Brain pericyte (primary cell): ENCODE measurements around the gene MSH5.
A peak's percentile ranks its signal among the peaks of the same experiment; 100 is the strongest.

Source experiments
- DNase-seq: peaks from one replicate; pipeline ENCODE4 v3.0.0-alpha.2; 2012; ENCODE audit warnings: low read depth, low spot score

MSH5 gene

DNA sequence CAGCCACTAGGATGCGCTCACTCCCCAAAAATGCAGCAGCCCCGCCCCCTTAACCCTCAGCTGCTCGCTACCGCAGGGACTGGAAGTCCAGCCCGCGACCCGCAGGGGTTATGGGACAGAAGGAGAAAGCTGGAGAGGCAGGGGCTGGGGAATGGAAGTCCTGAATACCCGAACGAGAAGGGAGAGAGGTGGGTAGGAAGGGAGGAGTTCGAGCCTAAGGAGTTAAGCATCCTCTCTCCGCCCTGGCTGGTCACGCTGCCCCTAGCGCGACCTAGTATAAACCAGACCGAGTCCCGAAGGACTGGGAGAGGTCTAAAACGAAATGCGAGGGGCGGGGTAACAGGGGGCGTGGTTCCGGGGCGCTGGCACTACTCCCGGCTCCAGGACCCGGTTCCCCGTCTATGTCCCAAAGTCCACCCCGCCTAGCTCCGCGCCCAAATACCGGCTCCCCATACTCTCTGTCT is 10.3 kb upstream of the MSH5 start:
- peak; percentile 65 for DNase-seq

DNA sequence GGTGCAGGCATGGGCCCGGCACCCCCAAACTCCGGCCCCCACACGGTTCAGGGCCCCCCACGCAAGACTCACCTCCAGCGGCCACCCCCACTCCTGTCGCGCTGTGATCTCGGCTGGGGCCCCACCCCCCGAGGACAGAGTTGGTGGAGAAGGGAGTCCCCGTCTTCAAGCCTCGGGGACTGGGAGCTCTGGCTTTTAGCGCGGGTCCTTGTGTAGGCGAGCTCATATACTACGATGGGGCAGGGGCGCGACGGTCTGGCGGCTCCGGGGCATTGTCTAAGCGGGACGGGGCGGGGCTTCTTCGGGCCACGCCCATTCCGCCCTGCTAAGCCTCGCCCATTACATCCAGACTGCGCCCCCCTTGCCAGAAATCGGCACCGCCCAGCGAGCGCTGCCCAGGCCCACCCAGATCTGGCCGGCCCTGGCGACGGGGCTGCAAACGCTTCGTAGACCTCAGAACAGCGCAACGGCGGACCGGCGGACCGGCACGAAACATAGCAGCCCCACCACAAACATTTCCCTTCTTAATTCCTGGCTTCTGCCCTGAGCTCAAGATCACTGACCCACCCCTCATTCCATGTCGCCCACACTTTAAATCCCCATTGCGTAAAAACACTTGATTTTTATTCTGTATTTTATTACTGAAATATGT is 9.7 kb upstream of the MSH5 start:
- DNase-seq, result peak; percentile 66

DNA sequence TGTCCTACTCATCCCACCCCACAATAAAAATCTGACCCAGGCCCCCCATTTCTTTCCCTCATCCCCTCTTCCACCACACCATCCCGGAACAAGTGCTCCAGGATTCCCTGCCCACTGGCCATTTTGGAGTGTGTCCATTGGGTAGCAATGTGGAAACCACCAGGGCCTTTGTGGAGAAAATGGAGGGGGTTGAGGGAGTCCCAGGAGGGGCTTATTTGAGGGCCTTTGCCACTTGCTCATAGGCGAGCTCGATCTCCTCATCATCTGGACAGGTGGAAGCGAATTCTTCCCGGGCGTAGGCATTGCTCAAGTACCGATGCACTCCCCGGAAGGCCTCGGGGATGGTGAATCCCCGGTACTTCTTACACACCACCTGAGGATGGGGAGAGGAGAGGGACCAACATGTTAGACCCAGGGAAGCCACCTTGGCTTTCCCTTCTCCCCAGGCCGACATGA is 9.1 kb upstream of the MSH5 start:
- no peak for DNase-seq

DNA sequence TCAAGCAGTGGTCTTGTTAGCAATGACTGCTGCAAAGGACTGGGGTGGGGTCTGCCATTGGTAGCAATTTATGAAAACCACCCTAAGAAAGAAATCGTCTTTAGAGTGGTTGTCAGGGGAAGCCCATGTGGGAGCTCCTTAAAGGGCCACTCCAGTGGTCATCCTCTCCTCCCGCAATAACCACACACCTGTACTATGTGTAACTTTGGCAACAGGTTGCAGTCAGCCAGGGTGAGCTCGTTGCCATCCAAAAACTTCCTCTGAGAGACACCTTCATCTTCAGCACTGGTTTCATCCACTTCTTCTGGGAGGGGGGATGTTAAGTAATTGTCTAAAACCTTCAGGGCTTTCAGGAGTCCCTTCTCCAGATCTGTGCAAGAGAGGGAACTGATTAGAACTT is 7.8 kb upstream of the MSH5 start:
- DNase-seq, result no peak

DNA sequence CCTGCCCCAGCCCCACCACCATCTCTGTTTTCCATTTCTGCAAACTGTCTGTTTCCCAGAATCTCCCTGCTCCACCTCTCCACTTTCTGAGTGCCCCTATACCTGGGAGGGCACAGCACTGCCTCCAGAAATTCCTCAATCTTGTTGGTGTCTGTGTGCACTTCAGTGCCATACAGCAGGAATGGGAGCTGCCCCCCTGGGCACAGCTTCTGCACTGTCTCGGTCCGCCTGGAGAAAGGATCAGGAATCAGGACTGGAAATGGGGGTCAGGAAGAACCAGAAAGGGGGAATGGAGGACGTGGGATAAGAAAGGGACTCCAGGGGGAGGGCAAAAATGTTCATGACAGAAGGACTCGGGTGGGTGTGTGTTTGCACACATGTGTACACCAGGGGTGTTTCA is 6.1 kb upstream of the MSH5 start:
- no peak for DNase-seq

DNA sequence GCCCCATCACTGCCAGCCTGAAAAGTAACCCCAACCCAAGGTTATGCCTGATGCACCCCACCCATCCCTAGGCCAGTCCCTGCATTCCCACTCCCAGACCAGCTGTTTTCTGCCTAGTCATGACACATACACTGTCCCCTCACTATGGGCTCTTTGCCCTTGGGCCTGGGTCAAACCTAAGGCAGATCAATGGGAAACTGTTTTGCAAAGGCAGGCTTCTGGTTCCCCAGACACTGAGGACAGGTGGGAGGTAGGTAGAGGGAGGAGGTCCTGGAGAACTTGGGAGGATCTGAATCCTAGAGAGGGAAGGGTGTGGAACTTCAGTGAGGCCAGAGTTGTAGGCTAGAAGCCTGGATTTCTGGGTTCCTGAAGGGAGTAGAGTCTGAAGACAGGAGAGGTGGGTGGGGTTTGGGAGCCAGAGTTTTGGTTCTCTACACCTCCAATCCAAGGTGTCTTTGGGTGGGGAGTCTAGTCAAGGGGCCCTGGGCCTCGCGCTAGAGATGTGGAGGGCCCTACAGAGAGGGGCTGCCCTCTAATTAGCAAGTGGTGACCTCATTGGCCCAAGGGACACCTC is 5.5 kb upstream of the MSH5 start:
- no peak for DNase-seq

DNA sequence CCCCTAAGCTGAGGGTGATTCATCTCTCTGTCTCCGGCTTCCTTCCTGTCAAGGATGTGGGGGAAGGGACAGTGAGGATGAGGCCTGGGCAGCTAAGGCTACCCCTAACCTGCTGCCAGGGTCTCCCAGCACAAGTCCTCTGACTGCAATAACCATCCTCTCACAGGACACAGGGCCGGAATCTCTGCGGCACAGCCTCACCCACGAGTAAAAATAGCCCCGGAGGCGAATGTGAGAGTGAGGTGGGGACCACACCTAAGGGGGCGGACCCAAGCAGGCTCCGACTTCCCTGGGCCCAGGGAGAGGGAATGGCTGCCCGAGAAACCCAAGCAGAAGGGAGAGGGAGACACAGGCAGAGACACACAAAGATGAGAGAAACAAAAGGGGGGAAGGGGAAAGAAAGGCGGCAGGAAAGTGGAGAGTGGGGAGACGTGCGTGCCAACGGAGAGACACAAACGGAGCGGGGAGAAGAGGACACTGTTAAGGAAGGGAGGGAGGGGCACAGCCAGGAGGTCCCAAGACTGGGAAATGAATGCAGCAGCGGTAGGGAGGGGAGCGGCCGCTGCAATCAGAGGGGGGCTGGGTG is 4.9 kb upstream of the MSH5 start:
- no peak for DNase-seq

DNA sequence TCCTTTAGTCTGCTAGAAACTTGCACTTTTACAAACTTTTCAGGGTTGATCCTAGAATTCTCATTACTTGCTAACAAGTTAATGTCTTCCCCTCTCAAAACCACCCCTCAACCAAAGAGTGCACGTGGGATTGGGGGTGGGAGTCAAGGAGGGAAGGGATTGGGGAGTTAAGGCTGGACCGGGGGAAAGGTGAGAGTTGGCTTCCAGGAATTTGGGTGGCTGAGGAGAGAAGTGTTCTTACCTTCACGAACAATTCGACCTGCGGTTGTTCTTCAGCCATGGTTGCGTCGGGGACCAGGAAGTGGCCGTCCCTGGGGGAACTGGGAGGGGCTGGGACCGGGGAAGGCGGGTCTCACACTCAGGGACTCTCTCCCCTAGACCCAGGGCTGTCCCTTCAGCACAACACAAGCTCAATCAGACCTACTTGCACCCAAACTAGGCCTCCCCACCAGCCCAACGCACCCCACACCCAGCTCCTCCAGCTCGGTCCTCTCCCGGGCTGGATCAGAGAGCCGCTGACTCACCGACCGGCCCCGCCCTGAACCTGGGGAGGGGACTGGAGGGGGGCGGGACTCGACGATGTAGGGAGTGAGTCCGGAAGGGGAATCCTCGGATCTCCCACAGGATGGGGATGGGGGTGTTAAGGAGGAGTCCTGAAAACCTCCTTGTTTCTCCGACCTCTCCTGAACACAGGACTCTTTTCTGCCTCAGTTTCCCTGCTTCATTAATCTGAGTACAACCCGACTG is 3.6 kb upstream of the MSH5 start, which contains the start of gene CLIC1:
Gene CLIC1, minus strand, starts transcription at position 510 of the 747 bp plus-strand sequence. Its CDS starts 230 bp downstream, at position 280.
- DNase-seq, result no peak

DNA sequence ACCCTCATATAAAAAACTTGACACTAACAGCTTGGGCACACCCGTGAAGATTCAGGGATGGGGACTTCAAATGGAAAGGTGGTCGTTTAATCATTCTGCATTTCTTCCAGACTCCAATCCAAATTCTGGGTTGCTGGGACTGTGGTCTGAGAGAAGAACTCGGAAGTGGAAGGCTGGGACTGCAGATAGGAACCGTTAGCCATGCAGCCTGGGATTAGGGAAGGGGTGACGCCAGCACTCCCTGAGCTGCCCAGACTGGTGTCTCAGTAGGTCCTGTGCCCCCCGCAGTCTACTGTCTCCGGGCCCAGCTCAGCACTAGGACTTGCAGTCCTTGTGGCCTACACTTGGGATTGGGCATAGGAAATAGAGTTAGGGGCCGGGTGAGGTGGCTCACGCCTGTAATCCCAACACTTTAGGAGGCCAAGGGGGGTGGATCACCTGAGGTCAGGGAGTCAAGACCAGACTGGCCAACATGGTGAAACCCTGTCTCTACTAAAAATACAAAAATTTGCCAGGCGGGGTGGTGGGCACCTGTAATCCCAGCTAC is 3.0 kb upstream of the MSH5 start:
- no peak for DNase-seq

DNA sequence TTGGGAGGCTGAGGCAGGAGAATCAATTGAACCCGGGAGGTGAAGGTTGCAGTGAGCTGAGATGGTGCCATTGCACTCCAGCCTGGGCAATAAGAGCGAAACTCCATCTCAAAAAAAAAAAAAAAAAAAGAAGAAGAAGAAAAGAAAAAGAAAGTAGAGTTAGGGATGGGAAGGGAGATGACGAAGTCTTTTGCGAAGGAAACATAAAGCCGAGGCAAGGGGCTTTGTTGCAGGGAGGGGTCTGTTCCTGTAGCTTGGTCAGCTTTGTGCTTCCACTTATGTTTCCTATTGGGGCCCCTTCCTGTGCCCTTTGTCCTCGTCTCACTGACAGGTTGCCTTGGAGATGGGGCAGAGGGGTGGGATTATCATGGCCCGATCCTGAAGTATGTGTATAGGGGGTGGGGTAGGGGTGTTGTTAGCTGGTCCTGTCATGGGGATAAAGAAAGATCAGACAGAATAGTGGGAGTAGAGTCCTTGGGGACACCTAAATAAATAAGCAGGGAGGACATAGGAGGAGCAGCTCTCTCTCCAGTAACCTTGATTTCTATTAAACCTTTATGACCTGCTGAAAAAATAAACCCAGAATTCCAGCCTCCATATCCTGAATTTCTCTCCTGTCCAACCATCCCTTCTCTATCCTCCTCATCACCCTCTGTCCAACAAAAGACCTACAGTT is 2.4 kb upstream of the MSH5 start:
- DNase-seq, result no peak

DNA sequence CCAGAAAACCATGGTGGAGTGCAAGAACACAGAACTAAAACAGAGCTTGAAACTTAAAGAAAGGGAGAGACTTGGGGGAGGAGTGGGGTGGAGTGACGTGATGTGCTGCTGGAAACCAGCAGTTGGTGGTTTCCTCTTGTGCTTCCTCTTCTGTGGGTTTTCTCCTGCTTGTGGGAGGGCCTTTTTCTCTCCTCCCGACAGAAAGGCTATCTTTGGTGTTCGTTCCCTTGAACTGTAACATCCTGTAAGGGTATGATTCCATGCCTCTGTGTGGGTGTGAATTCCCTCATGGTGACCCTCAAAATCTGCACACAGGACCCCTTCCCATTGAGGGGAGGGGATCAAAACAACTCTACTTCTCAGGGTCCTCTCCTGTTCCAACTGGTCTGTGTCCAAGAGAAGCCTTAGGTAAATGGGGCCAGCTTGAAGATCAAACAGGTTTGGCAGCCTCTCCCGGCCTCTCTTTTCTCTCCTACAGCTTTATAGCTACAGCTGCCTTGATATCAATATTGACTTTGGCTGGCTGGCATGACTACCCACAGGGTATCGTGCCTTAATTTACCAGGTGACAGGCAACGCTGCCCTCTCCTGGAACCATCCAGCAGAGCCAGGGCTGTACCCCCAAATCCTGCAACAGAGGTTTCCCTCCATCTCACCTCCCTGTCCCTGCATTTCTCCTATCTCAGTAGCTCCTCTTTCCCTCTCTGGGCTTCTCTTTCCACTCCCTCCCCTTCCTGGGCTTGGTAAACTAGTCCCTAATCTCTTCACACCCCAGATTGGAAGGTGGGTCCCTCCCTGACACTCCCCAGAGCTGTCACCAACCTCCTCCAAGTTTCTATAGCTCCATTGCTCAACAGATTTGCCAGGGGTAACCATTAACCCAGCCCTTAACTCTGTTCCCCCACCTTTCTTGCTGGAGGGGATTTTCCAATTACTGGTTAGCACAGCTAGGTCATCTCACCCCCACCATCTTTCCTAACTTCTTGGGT is 1.5 kb upstream of the MSH5 start:
- DNase-seq, result no peak

DNA sequence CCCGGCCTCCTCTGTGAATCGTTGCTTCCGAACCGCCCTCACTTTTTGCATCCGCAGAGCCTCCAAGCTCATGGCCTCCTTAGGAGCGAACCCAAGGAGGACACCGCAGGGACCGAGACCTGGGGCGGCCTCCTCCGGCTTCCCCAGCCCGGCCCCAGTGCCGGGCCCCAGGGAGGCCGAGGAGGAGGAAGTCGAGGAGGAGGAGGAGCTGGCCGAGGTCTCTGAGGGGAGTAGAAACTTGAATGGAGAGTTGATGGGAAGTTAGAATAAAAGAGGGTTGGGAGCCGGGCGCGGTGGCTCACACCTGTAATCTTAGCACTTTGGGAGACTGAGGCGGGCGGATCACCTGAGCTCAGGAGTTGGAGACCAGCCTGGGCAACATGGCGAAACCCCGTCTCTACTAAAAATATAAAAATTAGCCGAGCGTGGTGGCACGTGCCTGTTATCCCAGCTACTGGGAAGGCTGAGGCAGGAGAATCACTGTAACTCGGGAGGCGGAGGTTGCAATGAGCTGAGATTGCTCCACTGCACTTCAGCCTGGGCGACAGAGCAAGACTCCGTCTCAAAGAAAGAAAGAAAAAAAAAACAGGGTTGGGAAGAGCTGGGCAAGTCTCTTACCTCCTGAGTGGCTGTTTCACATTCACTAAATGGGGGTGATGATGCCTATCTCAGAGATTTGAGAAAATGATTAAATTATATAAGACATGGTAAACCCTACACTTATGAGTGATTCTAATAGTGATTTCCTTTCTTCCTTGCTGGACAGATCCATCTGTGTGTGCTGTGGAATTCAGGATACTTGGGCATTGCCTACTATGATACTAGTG is 805 bp downstream of the MSH5 start:
- no peak for DNase-seq

DNA sequence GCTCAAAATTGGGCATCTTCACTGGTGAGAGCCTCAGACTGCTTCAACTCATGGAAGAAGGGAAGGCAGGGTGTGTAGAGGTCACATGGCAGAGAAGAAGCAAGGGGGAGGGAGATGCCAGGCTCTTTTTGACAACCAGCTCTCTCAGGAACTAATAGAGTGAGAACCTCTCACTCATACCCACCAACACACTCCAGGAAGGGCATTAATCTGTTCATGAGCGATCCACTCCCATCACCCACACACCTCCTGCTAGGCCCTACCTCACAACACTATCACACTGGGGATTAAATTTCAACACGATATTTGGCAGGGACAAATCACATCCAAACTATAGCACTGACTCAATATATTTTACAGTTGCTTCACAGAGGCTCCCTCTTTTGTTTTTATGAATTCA is 2.0 kb downstream of the MSH5 start:
- DNase-seq, result no peak

DNA sequence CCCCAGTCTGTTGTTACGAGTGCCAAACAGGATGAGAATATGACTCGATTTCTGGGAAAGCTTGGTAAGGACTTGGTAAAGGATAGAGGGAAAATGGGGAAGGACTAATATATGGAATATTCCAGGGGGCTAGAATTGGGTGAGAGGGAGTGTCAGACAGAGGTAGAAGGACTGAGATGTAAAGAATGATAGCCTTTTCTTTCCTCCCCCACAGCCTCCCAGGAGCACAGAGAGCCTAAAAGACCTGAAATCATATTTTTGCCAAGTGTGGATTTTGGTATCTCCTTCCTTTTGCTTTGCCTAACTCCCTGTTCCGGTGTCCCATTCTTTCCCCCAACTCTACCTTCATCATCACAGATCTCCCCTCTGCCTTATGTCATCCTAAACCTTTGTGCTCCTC is 3.1 kb downstream of the MSH5 start:
- no peak for DNase-seq

DNA sequence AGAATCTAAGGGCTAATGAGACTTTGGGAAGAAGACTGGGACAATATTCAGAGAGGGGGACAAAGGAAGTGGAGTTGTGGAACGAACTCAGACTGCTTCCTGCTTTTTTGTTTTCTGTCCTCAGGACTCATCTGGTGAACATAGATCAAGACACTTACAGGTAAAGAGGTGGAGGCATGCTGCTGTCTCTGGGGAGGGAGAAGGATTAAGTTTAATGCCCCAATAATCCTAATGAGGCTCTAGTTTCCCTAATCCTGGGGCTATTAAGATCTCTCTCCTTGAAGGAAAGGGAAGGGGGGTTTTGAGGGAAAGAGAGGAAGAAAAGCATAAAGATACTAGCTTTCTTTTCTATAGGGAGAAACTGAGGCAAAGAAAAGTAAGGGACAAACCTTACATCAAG is 4.6 kb downstream of the MSH5 start:
- DNase-seq, result no peak

DNA sequence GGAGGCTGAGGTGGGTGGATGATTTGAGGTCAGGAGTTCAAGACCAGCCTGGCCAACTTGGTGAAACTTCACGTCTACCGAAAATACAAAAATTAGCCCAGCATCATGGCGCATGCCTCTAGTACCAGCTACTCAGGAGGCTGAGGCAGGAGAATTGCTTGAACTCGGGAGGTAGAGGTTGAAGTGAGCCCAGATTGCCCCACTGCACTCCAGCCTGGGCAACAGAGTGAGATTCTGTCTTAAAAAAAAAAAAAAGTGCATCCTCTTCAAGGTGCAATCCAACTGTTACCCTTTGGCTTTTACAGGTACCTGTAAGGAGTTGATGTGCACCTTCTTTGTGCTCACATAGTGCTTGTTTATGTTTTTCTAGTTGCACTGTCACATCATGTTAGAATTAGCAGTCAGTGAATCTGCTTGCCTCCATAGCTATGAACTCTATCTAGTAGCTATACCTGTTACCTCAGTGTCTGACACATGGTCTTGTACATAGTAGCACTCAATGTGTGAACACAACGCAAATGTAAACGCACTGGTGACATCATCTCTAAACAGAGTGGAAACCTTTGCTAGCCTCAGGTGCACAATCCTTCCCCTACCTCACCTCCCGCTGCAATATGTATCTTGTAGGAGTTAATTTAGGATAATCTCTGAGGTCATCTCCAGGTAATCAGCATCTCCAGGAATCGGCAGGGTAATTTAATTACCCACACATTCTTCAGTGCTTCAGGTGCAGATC is 9.7 kb downstream of the MSH5 start:
- no peak for DNase-seq

DNA sequence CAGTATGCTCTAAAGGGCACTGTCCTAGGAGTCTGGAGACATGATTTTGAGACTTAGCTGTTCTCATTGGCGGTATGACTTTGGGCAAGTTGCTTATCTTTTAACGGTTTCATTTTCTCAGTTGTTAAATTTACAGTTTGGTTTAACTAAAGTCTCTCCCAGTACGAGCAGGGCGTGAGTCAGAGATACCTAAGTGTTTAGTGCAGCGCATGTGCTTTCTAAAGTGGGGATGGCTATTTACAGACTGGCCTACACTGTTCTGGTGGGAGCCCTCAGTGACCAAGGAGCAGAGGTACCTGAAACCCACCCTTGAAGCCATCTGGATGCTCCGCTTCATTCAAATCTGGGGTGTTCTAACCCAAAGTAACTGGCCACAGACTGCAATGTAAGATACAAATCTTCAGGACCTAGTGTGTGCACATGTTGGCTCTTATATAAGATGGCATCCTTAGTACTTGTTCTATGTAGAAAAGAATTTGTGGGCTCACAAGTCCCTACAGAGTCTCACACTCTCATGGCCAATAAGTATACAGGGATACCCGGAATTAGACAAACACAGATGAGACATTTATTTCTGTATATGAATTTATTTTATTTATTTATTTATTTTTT is 10.7 kb downstream of the MSH5 start:
- no peak for DNase-seq

DNA sequence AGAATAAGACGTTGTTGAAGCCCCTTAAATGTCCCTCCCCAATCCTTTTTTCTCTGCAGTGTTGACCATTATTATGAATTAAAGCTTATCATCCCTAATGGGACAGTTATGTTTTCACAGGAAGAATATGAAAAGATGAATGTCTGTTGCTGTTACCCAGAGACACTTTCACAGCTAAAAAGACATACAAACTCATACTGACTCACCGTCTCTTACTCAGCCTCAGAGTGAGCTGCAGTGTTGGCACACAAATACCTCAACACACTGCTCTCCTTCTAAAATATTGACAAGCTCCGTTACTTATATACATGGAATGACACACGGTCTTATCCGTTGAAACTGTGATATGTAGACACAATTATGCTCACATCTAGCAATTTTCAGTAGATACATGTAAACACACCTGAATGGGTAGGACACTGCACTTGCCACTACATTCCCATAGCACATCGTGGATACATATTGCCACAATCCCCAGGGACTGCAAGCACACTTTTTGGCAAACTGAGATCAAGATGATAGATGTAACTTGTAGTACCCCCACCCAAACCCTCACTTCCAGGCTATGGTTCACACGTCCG is 13.0 kb downstream of the MSH5 start:
- no peak for DNase-seq
